Mammary epithelial cell (primary cell): ENCODE results near the gene ADARB1.

Source experiments
- EZH2 ChIP-seq: IDR thresholded peaks from 2 replicates; pipeline ENCODE4 v1.6.1; 2012; ENCODE audit warnings: low read length, inconsistent platforms, borderline replicate concordance
- TF ChIP-seq, protein P1 (sequence below), 2 donors: IDR thresholded peaks in 1 of 2; conservative IDR thresholded peaks in 1 of 2; 2 replicates each; pipeline ENCODE4 v1.5.1; 2011 to 2012; ENCODE audit warnings: inconsistent platforms in 2 of 2, low read length in 2 of 2, mild to moderate bottlenecking in 2 of 2, control low read depth in 1 of 2, low read depth in 1 of 2; ENCODE audit not compliant: insufficient read depth in 1 of 2; ENCODE audit errors: extremely low read depth in 1 of 2

DNA sequence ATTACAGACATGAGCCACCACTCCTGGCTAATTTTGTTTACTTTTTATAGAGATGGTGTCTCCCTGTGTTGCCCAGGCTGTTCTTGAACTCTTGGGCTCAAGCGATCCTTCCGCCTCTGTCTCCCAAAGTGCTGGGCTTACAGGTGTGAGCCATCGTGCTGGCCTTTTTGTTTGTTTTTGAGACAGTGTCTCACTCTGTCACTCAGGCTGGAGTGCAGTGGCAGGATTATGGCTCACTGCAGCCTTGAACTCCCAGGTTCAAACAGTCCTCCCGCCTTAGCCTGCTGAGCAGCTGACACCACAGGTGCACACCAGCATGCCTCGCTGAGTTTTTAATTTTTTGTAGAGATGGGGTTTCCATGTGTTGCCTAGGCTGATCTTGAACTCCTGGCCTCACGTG is 49.1 kb downstream of the ADARB1 start:
- TF ChIP-seq EZH2: no peak
- TF ChIP-seq, protein P1, sequence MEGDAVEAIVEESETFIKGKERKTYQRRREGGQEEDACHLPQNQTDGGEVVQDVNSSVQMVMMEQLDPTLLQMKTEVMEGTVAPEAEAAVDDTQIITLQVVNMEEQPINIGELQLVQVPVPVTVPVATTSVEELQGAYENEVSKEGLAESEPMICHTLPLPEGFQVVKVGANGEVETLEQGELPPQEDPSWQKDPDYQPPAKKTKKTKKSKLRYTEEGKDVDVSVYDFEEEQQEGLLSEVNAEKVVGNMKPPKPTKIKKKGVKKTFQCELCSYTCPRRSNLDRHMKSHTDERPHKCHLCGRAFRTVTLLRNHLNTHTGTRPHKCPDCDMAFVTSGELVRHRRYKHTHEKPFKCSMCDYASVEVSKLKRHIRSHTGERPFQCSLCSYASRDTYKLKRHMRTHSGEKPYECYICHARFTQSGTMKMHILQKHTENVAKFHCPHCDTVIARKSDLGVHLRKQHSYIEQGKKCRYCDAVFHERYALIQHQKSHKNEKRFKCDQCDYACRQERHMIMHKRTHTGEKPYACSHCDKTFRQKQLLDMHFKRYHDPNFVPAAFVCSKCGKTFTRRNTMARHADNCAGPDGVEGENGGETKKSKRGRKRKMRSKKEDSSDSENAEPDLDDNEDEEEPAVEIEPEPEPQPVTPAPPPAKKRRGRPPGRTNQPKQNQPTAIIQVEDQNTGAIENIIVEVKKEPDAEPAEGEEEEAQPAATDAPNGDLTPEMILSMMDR (conservative IDR thresholded peaks at IDR 0.05 in 1 of 2, IDR thresholded peaks at IDR 0.05 in 1 of 2; ENCODE audit: extremely low read depth in 1 of 2, insufficient read depth in 1 of 2, low read depth in 1 of 2, low read length in 2 of 2): no peak
